ENCODE results near the gene BEND6.

DNA sequence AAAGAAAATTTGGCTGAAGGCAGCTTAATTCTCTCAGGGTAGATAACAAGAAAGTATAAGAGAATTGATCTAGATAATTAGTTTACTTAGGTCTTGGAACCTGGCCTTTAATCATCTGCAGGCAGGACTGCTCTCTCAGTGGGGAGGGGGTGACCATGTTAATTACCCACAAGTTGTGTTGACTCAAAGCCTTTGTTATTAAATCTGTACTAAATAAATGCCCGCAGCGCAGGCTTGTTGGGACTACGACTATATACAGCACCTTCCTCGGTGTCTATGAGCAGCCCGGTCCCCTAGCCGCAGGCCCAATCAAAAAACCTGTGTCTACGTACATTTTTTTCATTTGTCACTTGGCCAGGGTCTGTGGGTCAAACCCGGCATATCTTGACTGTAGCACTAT, 119.5 kb downstream of the BEND6 start:
- TF ChIP-seq POLR2A (IDR thresholded peaks at IDR 0.05) (no peak), CTCF (IDR thresholded peaks at IDR 0.05) (no peak)

Data from body of pancreas (tissue), 4 donors.